ENCODE data around the gene KBTBD2.
"Not testable (repeated sequence)": the region's sequence is repeated elsewhere in the genome, so short reads cannot be mapped to it uniquely, and the experiment has no call there.

The KBTBD2 gene

GRCh38 chr7:32891043-32891799, at the start of gene KBTBD2:
KBTBD2 (minus strand) TSS chr7:32891760; CDS start chr7:32879604, 12,156 bp downstream.
- DNase-seq, result peak; percentile 90

- DNase-seq, result no peak
Observed at GRCh38 chr7:32941181-32941580, 49.6 kb upstream of the KBTBD2 start.

GRCh38 chr7:32937344-32938174, 46.0 kb upstream of the KBTBD2 start:
- no peak for DNase-seq

GRCh38 chr7:32936689-32937088, 45.1 kb upstream of the KBTBD2 start:
- DNase-seq, result no peak

GRCh38 chr7:32935558-32935957, 44.0 kb upstream of the KBTBD2 start:
- DNase-seq, result no peak

GRCh38 chr7:32930378-32930777, 38.8 kb upstream of the KBTBD2 start:
- DNase-seq, result no peak

- DNase-seq, result no peak
Observed at GRCh38 chr7:32929430-32930143, 38.0 kb upstream of the KBTBD2 start.

- DNase-seq, result no peak
Observed at GRCh38 chr7:32928785-32929298, 37.3 kb upstream of the KBTBD2 start.

GRCh38 chr7:32921896-32922295, 30.3 kb upstream of the KBTBD2 start:
- DNase-seq, result no peak

GRCh38 chr7:32916994-32917393, 25.4 kb upstream of the KBTBD2 start:
- DNase-seq, result not testable (repeated sequence)

GRCh38 chr7:32916006-32916405, 24.4 kb upstream of the KBTBD2 start:
- no peak for DNase-seq

- DNase-seq, result no peak
Observed at GRCh38 chr7:32915041-32915536, 23.5 kb upstream of the KBTBD2 start.

- no peak for DNase-seq
Observed at GRCh38 chr7:32914184-32914583, 22.6 kb upstream of the KBTBD2 start.

GRCh38 chr7:32910195-32910594, 18.6 kb upstream of the KBTBD2 start:
- DNase-seq, result no peak

- peak; percentile 80 for DNase-seq
Observed at GRCh38 chr7:32905175-32905662, 13.7 kb upstream of the KBTBD2 start.

GRCh38 chr7:32901629-32902028, 10.1 kb upstream of the KBTBD2 start:
- DNase-seq, result no peak

GRCh38 chr7:32900433-32900995, 9.0 kb upstream of the KBTBD2 start:
- DNase-seq, result no peak

GRCh38 chr7:32897376-32897775, 5.8 kb upstream of the KBTBD2 start:
- not testable (repeated sequence) for DNase-seq

GRCh38 chr7:32896564-32897347, 5.2 kb upstream of the KBTBD2 start:
- no peak for DNase-seq

GRCh38 chr7:32894171-32894570, 2.6 kb upstream of the KBTBD2 start:
- no peak for DNase-seq

GRCh38 chr7:32893722-32894121, 2.2 kb upstream of the KBTBD2 start:
- no peak for DNase-seq

- no peak for DNase-seq
Observed at GRCh38 chr7:32893207-32893524, 1.6 kb upstream of the KBTBD2 start.
